C1 segment of cervical spinal cord (tissue), 14 donors: Measurements from ENCODE around the gene GRK6.

ENCODE experiments used
- DNase-seq, 14 donors: peaks; one replicate each; lab custom pipeline; 2025; lab: John Stamatoyannopoulos, UW

The GRK6 gene

GRCh38 chr5:177426566-177427210 lies at the start of gene GRK6:
GRK6 (plus strand) TSS chr5:177426676; CDS start chr5:177426846, 170 bp downstream.
- peak in 1 of 14 donors; percentile 60 for DNase-seq

GRCh38 chr5:177377851-177378776 lies 48.4 kb upstream of the GRK6 start:
- no peak for DNase-seq

GRCh38 chr5:177378884-177379883 lies 47.3 kb upstream of the GRK6 start:
- no peak for DNase-seq

- no peak for DNase-seq
Measured at GRCh38 chr5:177380805-177381126, 45.7 kb upstream of the GRK6 start.

GRCh38 chr5:177382423-177383029 lies 44.0 kb upstream of the GRK6 start:
- DNase-seq, result peak in 3 of 14 donors; percentile 2 to 93 (median 26)

GRCh38 chr5:177383181-177383580 lies 43.3 kb upstream of the GRK6 start:
- DNase-seq, result no peak

- no peak for DNase-seq
Measured at GRCh38 chr5:177384134-177384533, 42.3 kb upstream of the GRK6 start, which contains the start of gene SLC34A1. SLC34A1 (plus strand) TSS chr5:177384434; CDS start chr5:177385742, 1,308 bp downstream.

GRCh38 chr5:177385720-177386119 lies 40.8 kb upstream of the GRK6 start:
- no peak for DNase-seq

GRCh38 chr5:177386542-177386941 lies 39.9 kb upstream of the GRK6 start:
- DNase-seq, result no peak

GRCh38 chr5:177387405-177387804 lies 39.1 kb upstream of the GRK6 start:
- DNase-seq, result no peak

- no peak for DNase-seq
Measured at GRCh38 chr5:177388521-177389052, 37.9 kb upstream of the GRK6 start.

- DNase-seq, result peak in 1 of 14 donors; percentile 24
Measured at GRCh38 chr5:177389241-177390169, 37.0 kb upstream of the GRK6 start.

GRCh38 chr5:177390363-177391300 lies 35.8 kb upstream of the GRK6 start:
- peak in 13 of 14 donors; percentile 1 to 76 (median 54) for DNase-seq

GRCh38 chr5:177392765-177393164 lies 33.7 kb upstream of the GRK6 start:
- DNase-seq, result no peak

- no peak for DNase-seq
Measured at GRCh38 chr5:177393206-177393765, 33.2 kb upstream of the GRK6 start.

GRCh38 chr5:177393990-177394389 lies 32.5 kb upstream of the GRK6 start:
- no peak for DNase-seq

- no peak for DNase-seq
Measured at GRCh38 chr5:177396078-177396477, 30.4 kb upstream of the GRK6 start.

GRCh38 chr5:177396807-177397206 lies 29.7 kb upstream of the GRK6 start:
- no peak for DNase-seq
